ENCODE results near the gene ZBTB11.
A peak's percentile ranks its signal among the peaks of the same experiment; 100 is the strongest.
"Not testable (repeated sequence)": the region's sequence is repeated elsewhere in the genome, so short reads cannot be mapped to it uniquely, and the experiment has no call there.

ZBTB11 gene

GRCh38 chr3:101691685-101692671, 15.0 kb upstream of the ZBTB11 start:
- DNase-seq (ENCODE audit: low read depth): not testable (repeated sequence)

- DNase-seq (ENCODE audit: low read depth): no peak
These were observed 14.0 kb upstream of the ZBTB11 start for GRCh38 chr3:101690972-101691371.

GRCh38 chr3:101689286-101689685, 12.4 kb upstream of the ZBTB11 start:
- no peak for DNase-seq (ENCODE audit: low read depth)

GRCh38 chr3:101687142-101687931, 10.4 kb upstream of the ZBTB11 start:
- DNase-seq (ENCODE audit: low read depth): no peak

- no peak for DNase-seq (ENCODE audit: low read depth)
These were observed 9.0 kb upstream of the ZBTB11 start for GRCh38 chr3:101685870-101686307.

- DNase-seq (ENCODE audit: low read depth): no peak
These were observed 8.1 kb upstream of the ZBTB11 start for GRCh38 chr3:101685050-101685400.

GRCh38 chr3:101680466-101680865, 3.5 kb upstream of the ZBTB11 start:
- DNase-seq (ENCODE audit: low read depth): no peak

GRCh38 chr3:101678837-101679236, 1.9 kb upstream of the ZBTB11 start:
- DNase-seq (ENCODE audit: low read depth): not testable (repeated sequence)

GRCh38 chr3:101677436-101678286, 729 bp upstream of the ZBTB11 start:
- DNase-seq (ENCODE audit: low read depth): no peak

GRCh38 chr3:101676216-101676764, 642 bp downstream of the ZBTB11 start:
- DNase-seq (ENCODE audit: low read depth): peak; percentile 80

GRCh38 chr3:101675709-101676215, 1.2 kb downstream of the ZBTB11 start:
- no peak for DNase-seq (ENCODE audit: low read depth)

GRCh38 chr3:101674518-101674917, 2.4 kb downstream of the ZBTB11 start:
- no peak for DNase-seq (ENCODE audit: low read depth)

GRCh38 chr3:101673953-101674352, 3.0 kb downstream of the ZBTB11 start:
- DNase-seq (ENCODE audit: low read depth): no peak

- no peak for DNase-seq (ENCODE audit: low read depth)
These were observed 5.9 kb downstream of the ZBTB11 start for GRCh38 chr3:101671014-101671413.

GRCh38 chr3:101667844-101668243, 9.1 kb downstream of the ZBTB11 start:
- no peak for DNase-seq (ENCODE audit: low read depth)

GRCh38 chr3:101667331-101667730, 9.6 kb downstream of the ZBTB11 start:
- no peak for DNase-seq (ENCODE audit: low read depth)

GRCh38 chr3:101665851-101666250, 11.1 kb downstream of the ZBTB11 start:
- no peak for DNase-seq (ENCODE audit: low read depth)

- no peak for DNase-seq (ENCODE audit: low read depth)
These were observed 11.6 kb downstream of the ZBTB11 start for GRCh38 chr3:101665357-101665756.

- DNase-seq (ENCODE audit: low read depth): no peak
These were observed 16.2 kb downstream of the ZBTB11 start for GRCh38 chr3:101660714-101661113.

- no peak for DNase-seq (ENCODE audit: low read depth)
These were observed 20.3 kb downstream of the ZBTB11 start for GRCh38 chr3:101656651-101657050.

GRCh38 chr3:101646726-101647125, 30.2 kb downstream of the ZBTB11 start:
- DNase-seq (ENCODE audit: low read depth): no peak
